ENCODE results near the gene RGS16. TPM values are rescaled to one million over a fixed set of nuclear protein-coding genes. Genes with fewer than 3 reads are reported as not detected.

RGS16 gene
- polyA plus RNA-seq, 1 of the 3 experiments (the other 2 are of a cell fraction) = 0.79 TPM

GRCh38 chr1:182631954-182632353 is 27.8 kb upstream of the RGS16 start:
- Histone ChIP-seq H3K27me3 (ENCODE audit: insufficient read depth) (no peaks in the 10 kb centered on the region; the same call in 1 of the 2 replicates), H3K9me2 (no peaks in the 10 kb centered on the region), H4K20me1 (ENCODE audit: insufficient read depth) (no peaks in the 10 kb centered on the region), H2AFZ (ENCODE audit: low read depth) (no peak overlapping the region), H3K4me3 (ENCODE audit: low read depth in 2 of 2, low read length in 1 of 2) (no peak overlapping the region), H3K9ac (no peak overlapping the region), H3F3A (replicated peaks; ENCODE audit: insufficient read depth) (no peaks in the 10 kb centered on the region), H3K27ac (ENCODE audit: low read depth in 2 of 2, low read length in 1 of 2) (no peak overlapping the region), H3K9me3 (no peaks in the 10 kb centered on the region), H3K36me3 (replicated peaks in 1 of 2; ENCODE audit: control insufficient read depth in 1 of 2, insufficient read depth in 2 of 2, low read length in 1 of 2) (no peaks in the 10 kb centered on the region), H3K4me1 (ENCODE audit: control insufficient read depth in 1 of 2, insufficient read depth in 2 of 2, low read depth in 1 of 2, low read length in 1 of 2) (peaks cover 0 to 31% of the 10 kb centered on the region in 2 experiments; a peak in 1 of 4 replicates), H3K4me2 (no peak overlapping the region), H3K79me2 (ENCODE audit: insufficient read depth) (no peaks in the 10 kb centered on the region)
- TF ChIP-seq FOSL2 (IDR thresholded peaks at IDR 0.05; ENCODE audit: borderline replicate concordance, low read depth) (no peak), TCF12 (IDR thresholded peaks at IDR 0.05) (no peak), NFIC (IDR thresholded peaks at IDR 0.05; ENCODE audit: borderline replicate concordance) (no peak), NRF1 (IDR thresholded peaks at IDR 0.05; ENCODE audit: low read depth, low read length) (no peak), JUND (IDR thresholded peaks at IDR 0.05) (no peak), MXI1 (IDR thresholded peaks at IDR 0.05; ENCODE audit: low read depth, low read length) (no peak), RAD21 (IDR thresholded peaks at IDR 0.05; ENCODE audit: low read length) (no peak), EZH2phosphoT487 (IDR thresholded peaks at IDR 0.05; ENCODE audit: borderline replicate concordance, low read depth) (no peak), TAF1 (IDR thresholded peaks at IDR 0.05; ENCODE audit: borderline replicate concordance, low read depth, low read length) (no peak), REST (IDR thresholded peaks at IDR 0.05; ENCODE audit: low read depth, low read length) (no peak), CHD2 (IDR thresholded peaks at IDR 0.05; ENCODE audit: low read length, partially characterized antibody) (no peak)
- TF ChIP-seq, protein P1, sequence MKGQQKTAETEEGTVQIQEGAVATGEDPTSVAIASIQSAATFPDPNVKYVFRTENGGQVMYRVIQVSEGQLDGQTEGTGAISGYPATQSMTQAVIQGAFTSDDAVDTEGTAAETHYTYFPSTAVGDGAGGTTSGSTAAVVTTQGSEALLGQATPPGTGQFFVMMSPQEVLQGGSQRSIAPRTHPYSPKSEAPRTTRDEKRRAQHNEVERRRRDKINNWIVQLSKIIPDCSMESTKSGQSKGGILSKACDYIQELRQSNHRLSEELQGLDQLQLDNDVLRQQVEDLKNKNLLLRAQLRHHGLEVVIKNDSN (IDR thresholded peaks at IDR 0.05; ENCODE audit: borderline replicate concordance, low read depth) = no peak
- DNase-seq = no peak
- CTCF ChIA-PET = interaction anchor here (1.0 to 4.4 kb wide), 3 partner anchors 12 to 133 kb away, joined by 3 to 19 read pairs (median 4); no protein-coding TSS in a partner anchor
- POLR2A ChIA-PET = no interaction called here
- WGBS (ENCODE audit: low lambda C conversion rate) = 67% methylated on average over 1 of the region's 1 CpG

DNA sequence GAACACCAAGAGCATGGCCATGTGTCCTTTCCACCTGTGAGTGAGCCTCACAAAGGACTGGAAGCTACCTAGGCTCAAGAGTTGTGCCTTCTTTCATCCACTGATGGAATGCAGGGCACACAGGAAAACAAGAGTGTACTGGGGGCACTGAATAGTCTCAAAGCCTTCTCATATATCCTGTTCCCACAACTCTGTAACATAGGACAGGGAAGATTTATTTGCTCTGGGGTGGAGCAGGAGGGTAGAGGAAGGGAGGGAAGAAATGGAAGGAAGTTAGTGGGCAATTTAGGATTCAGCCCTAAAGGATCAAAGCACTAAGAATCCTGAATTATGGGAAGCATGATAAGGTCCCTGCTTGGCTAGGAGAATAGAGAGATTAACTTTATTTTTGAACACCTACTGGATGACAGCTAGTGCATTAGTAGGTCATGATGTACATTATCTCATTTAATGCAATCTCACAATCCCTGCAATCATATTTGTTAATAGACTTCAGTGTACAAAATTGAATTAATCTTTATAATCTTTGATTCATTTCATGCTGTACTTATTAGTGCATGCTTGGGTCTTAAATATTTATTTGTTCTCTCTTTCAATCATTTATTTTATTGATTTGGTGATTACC is 27.0 kb upstream of the RGS16 start:
- Histone ChIP-seq H2AFZ (ENCODE audit: low read depth) (no peak overlapping the region), H3K4me3 (ENCODE audit: low read depth in 2 of 2, low read length in 1 of 2) (no peak overlapping the region), H3K36me3 (replicated peaks in 1 of 2; ENCODE audit: control insufficient read depth in 1 of 2, insufficient read depth in 2 of 2, low read length in 1 of 2) (no peaks in the 10 kb centered on the region), H3K4me2 (no peak overlapping the region), H3K27ac (ENCODE audit: low read depth in 2 of 2, low read length in 1 of 2) (no peak overlapping the region), H3K9me2 (no peaks in the 10 kb centered on the region), H3K9me3 (no peaks in the 10 kb centered on the region), H3F3A (replicated peaks; ENCODE audit: insufficient read depth) (no peaks in the 10 kb centered on the region), H3K79me2 (ENCODE audit: insufficient read depth) (no peaks in the 10 kb centered on the region), H3K9ac (no peak overlapping the region), H3K27me3 (ENCODE audit: insufficient read depth) (no peaks in the 10 kb centered on the region; the same call in 1 of the 2 replicates), H3K4me1 (ENCODE audit: control insufficient read depth in 1 of 2, insufficient read depth in 2 of 2, low read depth in 1 of 2, low read length in 1 of 2) (peaks cover 2 to 31% of the 10 kb centered on the region in 2 experiments; a peak in 3 of 4 replicates), H4K20me1 (ENCODE audit: insufficient read depth) (no peaks in the 10 kb centered on the region)
- no peak for DNase-seq
- ChIA-PET POLR2A (no interaction called here), CTCF (interaction anchor here (1.3 kb wide), 1 partner anchor 133 kb away, joined by 3 read pairs; no protein-coding TSS in a partner anchor)
- TF ChIP-seq FOXJ3 (CRISPR knock-in tag; IDR thresholded peaks at IDR 0.05) (no peak), GATA2 (CRISPR knock-in tag; IDR thresholded peaks at IDR 0.05) (no peak), POLR2AphosphoS5 (IDR thresholded peaks at IDR 0.05; ENCODE audit: low read depth, low read length) (no peak), SMC3 (IDR thresholded peaks at IDR 0.05; ENCODE audit: low read depth, low read length) (no peak), TCF12 (IDR thresholded peaks at IDR 0.05) (no peak), MEF2A (IDR thresholded peaks at IDR 0.05; ENCODE audit: borderline replicate concordance, low read depth) (no peak), GABPA (IDR thresholded peaks at IDR 0.05; ENCODE audit: low read depth) (no peak), EZH2phosphoT487 (IDR thresholded peaks at IDR 0.05; ENCODE audit: borderline replicate concordance, low read depth) (no peak), MAX (IDR thresholded peaks at IDR 0.05; ENCODE audit: low read depth) (no peak), TEAD4 (IDR thresholded peaks at IDR 0.05; ENCODE audit: borderline replicate concordance, insufficient read depth) (no peak), NFIC (IDR thresholded peaks at IDR 0.05; ENCODE audit: borderline replicate concordance) (no peak)
- TF ChIP-seq, protein P2, sequence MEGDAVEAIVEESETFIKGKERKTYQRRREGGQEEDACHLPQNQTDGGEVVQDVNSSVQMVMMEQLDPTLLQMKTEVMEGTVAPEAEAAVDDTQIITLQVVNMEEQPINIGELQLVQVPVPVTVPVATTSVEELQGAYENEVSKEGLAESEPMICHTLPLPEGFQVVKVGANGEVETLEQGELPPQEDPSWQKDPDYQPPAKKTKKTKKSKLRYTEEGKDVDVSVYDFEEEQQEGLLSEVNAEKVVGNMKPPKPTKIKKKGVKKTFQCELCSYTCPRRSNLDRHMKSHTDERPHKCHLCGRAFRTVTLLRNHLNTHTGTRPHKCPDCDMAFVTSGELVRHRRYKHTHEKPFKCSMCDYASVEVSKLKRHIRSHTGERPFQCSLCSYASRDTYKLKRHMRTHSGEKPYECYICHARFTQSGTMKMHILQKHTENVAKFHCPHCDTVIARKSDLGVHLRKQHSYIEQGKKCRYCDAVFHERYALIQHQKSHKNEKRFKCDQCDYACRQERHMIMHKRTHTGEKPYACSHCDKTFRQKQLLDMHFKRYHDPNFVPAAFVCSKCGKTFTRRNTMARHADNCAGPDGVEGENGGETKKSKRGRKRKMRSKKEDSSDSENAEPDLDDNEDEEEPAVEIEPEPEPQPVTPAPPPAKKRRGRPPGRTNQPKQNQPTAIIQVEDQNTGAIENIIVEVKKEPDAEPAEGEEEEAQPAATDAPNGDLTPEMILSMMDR (IDR thresholded peaks at IDR 0.05) = no peak
